WERI-Rb-1 (cell line): Measurements from ENCODE around the gene HOXA5.

ENCODE experiments used
- DNase-seq: peaks from one replicate; pipeline ENCODE4 v3.0.0-alpha.2; 2020
- H3K27ac ChIP-seq: fragments of 250-450 bp; sonication (Bioruptor Pico); 2 replicates; pipeline ENCODE4 v1.5.1; 2020; ENCODE audit warnings: mild to moderate bottlenecking, moderate library complexity
- H3K27me3 ChIP-seq: fragments of 250-450 bp; sonication (Bioruptor Pico); 2 replicates; pipeline ENCODE4 v1.5.1; 2021; ENCODE audit warnings: mild to moderate bottlenecking, low read depth, moderate library complexity; ENCODE audit not compliant: insufficient read depth, severe bottlenecking
- H3K36me3 ChIP-seq: fragments of 250-450 bp; sonication (Bioruptor Pico); 2 replicates; pipeline ENCODE4 v1.5.1; 2020; ENCODE audit warnings: mild to moderate bottlenecking, moderate library complexity
- H3K4me3 ChIP-seq: 2 replicates; pipeline ENCODE4 v1.5.1; 2011; ENCODE audit warnings: low read depth, mild to moderate bottlenecking, control low read depth, low read length
- H3K9me3 ChIP-seq: fragments of 250-450 bp; sonication (Bioruptor Pico); 2 replicates; pipeline ENCODE4 v1.5.1; 2021; ENCODE audit warnings: mild to moderate bottlenecking, moderate library complexity; ENCODE audit not compliant: severe bottlenecking
- TF ChIP-seq, protein P1 (sequence below): IDR thresholded peaks from 2 replicates; pipeline ENCODE4 v1.5.1; 2011; ENCODE audit warnings: low read depth, mild to moderate bottlenecking, control low read depth, inconsistent platforms, low read length

Gene HOXA5

DNA sequence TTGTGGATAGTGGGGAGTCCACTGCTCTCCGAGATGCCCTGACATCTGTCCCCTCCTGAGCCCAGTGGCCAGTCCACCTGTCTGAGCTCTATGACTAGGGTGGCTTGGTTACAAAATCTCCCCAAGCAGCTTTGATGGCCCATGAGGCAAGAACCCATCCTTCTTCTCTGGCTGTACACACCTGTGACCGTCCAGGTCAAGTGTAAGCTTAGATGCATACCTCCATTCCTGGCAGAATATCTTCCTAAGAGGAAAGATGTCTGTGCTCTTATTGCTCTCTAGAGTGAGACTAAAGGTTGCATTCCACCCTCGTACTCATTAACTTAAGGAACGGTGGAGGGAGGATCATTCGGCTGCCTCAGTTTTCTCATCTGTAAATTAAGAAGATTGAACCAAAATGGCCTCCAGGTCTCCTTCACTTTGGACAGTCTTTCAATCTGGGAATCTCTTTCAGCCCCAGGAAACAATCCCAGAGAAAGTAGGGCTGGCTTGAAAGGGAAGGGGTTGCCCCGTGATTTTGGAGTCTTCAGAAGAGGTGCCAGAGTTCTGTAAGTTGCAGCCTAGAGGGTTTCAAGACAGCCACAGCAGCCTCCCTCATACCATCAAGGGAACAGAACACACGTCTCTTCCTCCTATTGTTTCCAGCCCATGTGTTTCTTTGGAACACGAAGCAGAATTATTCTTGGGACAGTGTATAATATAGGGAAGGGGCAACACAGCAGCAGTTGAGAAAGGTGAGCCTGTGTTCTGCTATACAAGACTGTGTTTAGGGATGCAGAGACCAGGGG lies 18.4 kb downstream of the HOXA5 start:
- no peak for DNase-seq
- H3K27ac ChIP-seq, result no peak overlapping the region
- peaks cover 67% of the 10 kb centered on the region for H3K27me3 ChIP-seq
- no peak overlapping the region for H3K4me3 ChIP-seq
- TF ChIP-seq, protein P1, sequence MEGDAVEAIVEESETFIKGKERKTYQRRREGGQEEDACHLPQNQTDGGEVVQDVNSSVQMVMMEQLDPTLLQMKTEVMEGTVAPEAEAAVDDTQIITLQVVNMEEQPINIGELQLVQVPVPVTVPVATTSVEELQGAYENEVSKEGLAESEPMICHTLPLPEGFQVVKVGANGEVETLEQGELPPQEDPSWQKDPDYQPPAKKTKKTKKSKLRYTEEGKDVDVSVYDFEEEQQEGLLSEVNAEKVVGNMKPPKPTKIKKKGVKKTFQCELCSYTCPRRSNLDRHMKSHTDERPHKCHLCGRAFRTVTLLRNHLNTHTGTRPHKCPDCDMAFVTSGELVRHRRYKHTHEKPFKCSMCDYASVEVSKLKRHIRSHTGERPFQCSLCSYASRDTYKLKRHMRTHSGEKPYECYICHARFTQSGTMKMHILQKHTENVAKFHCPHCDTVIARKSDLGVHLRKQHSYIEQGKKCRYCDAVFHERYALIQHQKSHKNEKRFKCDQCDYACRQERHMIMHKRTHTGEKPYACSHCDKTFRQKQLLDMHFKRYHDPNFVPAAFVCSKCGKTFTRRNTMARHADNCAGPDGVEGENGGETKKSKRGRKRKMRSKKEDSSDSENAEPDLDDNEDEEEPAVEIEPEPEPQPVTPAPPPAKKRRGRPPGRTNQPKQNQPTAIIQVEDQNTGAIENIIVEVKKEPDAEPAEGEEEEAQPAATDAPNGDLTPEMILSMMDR, result no peak
- no peaks in the 10 kb centered on the region for H3K36me3 ChIP-seq
- no peaks in the 10 kb centered on the region for H3K9me3 ChIP-seq

GRCh38 chr7:27124096-27124901 lies 19.2 kb downstream of the HOXA5 start:
- DNase-seq, result no peak
- Histone ChIP-seq H3K36me3 (no peaks in the 10 kb centered on the region), H3K27me3 (peaks cover 62% of the 10 kb centered on the region), H3K27ac (no peak overlapping the region), H3K4me3 (no peak overlapping the region), H3K9me3 (no peaks in the 10 kb centered on the region)
- TF ChIP-seq, protein P1, result no peak

GRCh38 chr7:27123477-27124053 lies 19.9 kb downstream of the HOXA5 start:
- no peaks in the 10 kb centered on the region for H3K9me3 ChIP-seq
- H3K27me3 ChIP-seq, result peaks cover 63% of the 10 kb centered on the region
- H3K4me3 ChIP-seq, result no peak overlapping the region
- no peak overlapping the region for H3K27ac ChIP-seq
- TF ChIP-seq, protein P1, result no peak
- no peak for DNase-seq
- H3K36me3 ChIP-seq, result no peaks in the 10 kb centered on the region

GRCh38 chr7:27123007-27123476 lies 20.4 kb downstream of the HOXA5 start:
- no peak overlapping the region for H3K27ac ChIP-seq
- H3K36me3 ChIP-seq, result no peaks in the 10 kb centered on the region
- H3K27me3 ChIP-seq, result peaks cover 69% of the 10 kb centered on the region
- no peaks in the 10 kb centered on the region for H3K9me3 ChIP-seq
- TF ChIP-seq, protein P1, result no peak
- DNase-seq, result no peak
- H3K4me3 ChIP-seq, result no peak overlapping the region

- H3K36me3 ChIP-seq, result no peaks in the 10 kb centered on the region
- H3K9me3 ChIP-seq, result no peaks in the 10 kb centered on the region
- TF ChIP-seq, protein P1, result no peak
- no peak overlapping the region for H3K27ac ChIP-seq
- H3K4me3 ChIP-seq, result no peak overlapping the region
- H3K27me3 ChIP-seq, result peaks cover 70% of the 10 kb centered on the region
- DNase-seq, result no peak
These were observed 21.2 kb downstream of the HOXA5 start for GRCh38 chr7:27122077-27122910.
